Activated naive CD4-positive, alpha-beta T cell treated with anti-CD3 and anti-CD28 coated beads for 36 hours (primary cell): ENCODE measurements around the gene SLC2A5. TPM values are rescaled to one million over a fixed set of nuclear protein-coding genes. Genes with fewer than 3 reads are reported as not detected.

Source experiments
- CTCF ChIA-PET: fragments of 350-600 bp; sonication (Branson Sonifier 250); formaldehyde crosslinking; loops from one replicate; lab custom pipeline; 2021; ENCODE audit warnings: antibody characterized with exemption; lab: Charles Lee
- DNase-seq: peaks from one replicate; pipeline ENCODE4 v3.0.0-alpha.2; 2020
- H3K27ac Mint-ChIP-seq: one replicate; pipeline ENCODE4 v1.8.0; 2021; ENCODE audit warnings: mild to moderate bottlenecking, mixed read lengths
- H3K27me3 Mint-ChIP-seq: one replicate; pipeline ENCODE4 v1.8.0; 2021; ENCODE audit warnings: low read depth, mixed read lengths
- H3K36me3 Mint-ChIP-seq: one replicate; pipeline ENCODE4 v1.8.0; 2021; ENCODE audit warnings: low read depth, mixed read lengths
- H3K4me1 Mint-ChIP-seq: one replicate; pipeline ENCODE4 v1.8.0; 2021; ENCODE audit warnings: low read depth, mixed read lengths
- H3K4me3 Mint-ChIP-seq: one replicate; pipeline ENCODE4 v1.8.0; 2021; ENCODE audit warnings: mild to moderate bottlenecking, moderate library complexity, mixed read lengths
- H3K9me3 Mint-ChIP-seq: one replicate; pipeline ENCODE4 v1.8.0; 2021; ENCODE audit warnings: mixed read lengths
- intact Hi-C: fragments of 100-400 bp; cut with micrococcal nuclease; formaldehyde crosslinking; loops from one replicate; pipeline ENCODE4 v1.15.1; 2023
- total RNA-seq, 2 experiments: library from RNA; stranded (reverse); gene quantifications; one replicate each; pipeline ENCODE4 v1.2.3, GENCODE V29; 2021

Gene SLC2A5
- total RNA-seq, 2 experiments from 2014 or later, result not detected

DNA sequence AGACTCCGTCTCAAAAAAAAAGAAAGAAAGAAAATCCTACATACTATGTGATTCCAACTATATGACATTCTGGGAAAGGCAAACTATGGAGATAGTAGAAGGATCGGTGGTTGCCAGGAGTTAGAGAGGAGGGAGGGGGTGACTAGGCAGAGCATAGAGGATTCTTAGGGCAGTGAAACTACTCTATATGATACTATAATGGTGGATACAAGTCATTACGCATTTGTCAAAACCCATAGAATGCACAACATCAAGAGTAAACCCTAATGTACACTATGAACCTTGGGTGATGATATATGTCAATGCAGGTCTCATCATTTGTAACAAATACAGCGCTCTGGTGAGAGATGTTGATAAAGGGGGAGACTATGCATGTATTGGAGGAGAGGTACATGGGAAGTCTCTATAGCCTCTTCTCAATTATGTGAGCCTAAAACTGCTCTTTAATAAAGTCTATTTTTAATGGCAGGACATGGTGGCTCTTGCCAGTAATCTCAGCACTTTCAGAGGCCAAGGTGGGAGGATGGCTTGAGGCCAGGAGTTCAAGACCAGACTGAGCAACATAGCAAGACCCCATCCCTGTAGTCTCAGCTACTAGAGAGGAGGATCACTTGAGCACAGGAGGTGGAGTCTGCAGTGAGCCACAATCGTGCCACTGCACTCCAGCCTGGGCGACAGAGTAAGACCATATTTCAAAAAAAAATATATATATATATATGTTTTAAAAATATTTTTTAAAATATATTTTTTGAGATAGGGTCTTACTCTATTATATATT is 17.0 kb downstream of the SLC2A5 start:
- H3K9me3 Mint-ChIP-seq, result no peaks in the 10 kb centered on the region
- CTCF ChIA-PET, result no interaction called here
- no peak overlapping the region for H3K4me3 Mint-ChIP-seq
- intact Hi-C loops, result no loop called here
- no peaks in the 10 kb centered on the region for H3K27me3 Mint-ChIP-seq
- no peaks in the 10 kb centered on the region for H3K36me3 Mint-ChIP-seq
- H3K4me1 Mint-ChIP-seq, result no peaks in the 10 kb centered on the region
- DNase-seq, result no peak
- H3K27ac Mint-ChIP-seq, result no peak overlapping the region

DNA sequence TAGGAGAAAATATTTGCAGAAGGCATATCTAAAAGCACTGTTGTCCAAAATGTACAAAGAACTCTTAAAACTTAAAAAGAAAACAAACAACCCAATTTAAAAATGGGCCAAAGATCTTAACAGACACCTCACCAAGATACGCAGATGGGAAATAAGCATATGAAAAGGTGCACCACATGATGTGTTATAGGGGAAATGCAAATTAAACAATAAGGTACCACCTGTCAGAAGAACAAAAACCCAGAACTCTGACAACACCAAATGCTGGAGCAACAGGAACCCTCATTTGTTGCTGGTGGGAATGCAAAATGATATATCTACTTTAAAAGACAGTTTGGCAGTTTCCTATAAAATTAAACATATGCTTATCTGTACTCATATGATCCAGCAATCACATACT is 18.1 kb downstream of the SLC2A5 start:
- H3K4me1 Mint-ChIP-seq, result no peaks in the 10 kb centered on the region
- H3K27ac Mint-ChIP-seq, result no peak overlapping the region
- no peak for DNase-seq
- no peaks in the 10 kb centered on the region for H3K36me3 Mint-ChIP-seq
- CTCF ChIA-PET, result no interaction called here
- intact Hi-C loops, result no loop called here
- H3K4me3 Mint-ChIP-seq, result no peak overlapping the region
- no peaks in the 10 kb centered on the region for H3K27me3 Mint-ChIP-seq
- no peaks in the 10 kb centered on the region for H3K9me3 Mint-ChIP-seq

DNA sequence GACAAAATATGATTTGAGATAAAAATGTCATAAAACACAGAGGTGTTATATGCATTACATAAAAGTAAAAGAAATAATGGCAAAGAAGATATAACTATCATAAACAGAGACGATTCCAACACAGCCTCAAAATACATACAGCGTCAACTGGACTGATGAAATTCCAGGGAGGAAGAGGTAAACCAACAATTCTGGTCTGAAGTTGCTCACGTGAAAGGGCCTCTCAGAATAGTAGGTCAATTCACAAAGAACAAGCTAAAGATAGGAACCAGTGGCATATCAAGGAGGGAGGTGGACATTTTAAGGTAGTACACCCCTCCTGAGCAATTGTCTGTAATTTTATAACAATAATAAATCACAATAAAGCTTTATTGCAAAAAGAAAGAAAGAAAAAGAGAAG is 18.6 kb downstream of the SLC2A5 start:
- no peak for DNase-seq
- H3K4me3 Mint-ChIP-seq, result no peak overlapping the region
- H3K9me3 Mint-ChIP-seq, result no peaks in the 10 kb centered on the region
- no peaks in the 10 kb centered on the region for H3K4me1 Mint-ChIP-seq
- no peaks in the 10 kb centered on the region for H3K27me3 Mint-ChIP-seq
- CTCF ChIA-PET, result no interaction called here
- H3K27ac Mint-ChIP-seq, result no peak overlapping the region
- no peaks in the 10 kb centered on the region for H3K36me3 Mint-ChIP-seq
- intact Hi-C loops, result no loop called here

DNA sequence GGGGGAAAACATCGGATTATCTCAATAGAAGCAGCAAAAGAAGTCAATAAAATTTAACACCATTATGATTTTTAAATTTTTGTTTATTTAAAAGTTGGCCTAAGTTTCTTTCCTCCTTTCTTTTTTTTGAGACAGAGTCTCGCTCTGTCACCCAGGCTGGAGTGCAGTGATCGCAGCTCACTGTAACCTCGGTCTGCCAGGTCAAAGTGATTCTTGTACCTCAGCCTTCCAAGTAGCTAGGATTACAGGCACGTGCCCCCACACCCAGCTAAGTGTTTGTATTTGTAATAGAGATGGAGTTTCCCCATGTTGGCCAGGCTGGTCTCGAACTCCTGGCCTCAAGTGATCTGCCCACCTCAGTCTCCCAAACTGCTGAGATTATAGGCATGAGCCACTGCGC is 20.9 kb downstream of the SLC2A5 start:
- intact Hi-C loops, result no loop called here
- Mint-ChIP-seq H3K4me1 (no peaks in the 10 kb centered on the region), H3K27ac (no peak overlapping the region), H3K27me3 (no peaks in the 10 kb centered on the region), H3K9me3 (no peaks in the 10 kb centered on the region), H3K36me3 (no peaks in the 10 kb centered on the region), H3K4me3 (no peak overlapping the region)
- DNase-seq, result no peak
- CTCF ChIA-PET, result no interaction called here

DNA sequence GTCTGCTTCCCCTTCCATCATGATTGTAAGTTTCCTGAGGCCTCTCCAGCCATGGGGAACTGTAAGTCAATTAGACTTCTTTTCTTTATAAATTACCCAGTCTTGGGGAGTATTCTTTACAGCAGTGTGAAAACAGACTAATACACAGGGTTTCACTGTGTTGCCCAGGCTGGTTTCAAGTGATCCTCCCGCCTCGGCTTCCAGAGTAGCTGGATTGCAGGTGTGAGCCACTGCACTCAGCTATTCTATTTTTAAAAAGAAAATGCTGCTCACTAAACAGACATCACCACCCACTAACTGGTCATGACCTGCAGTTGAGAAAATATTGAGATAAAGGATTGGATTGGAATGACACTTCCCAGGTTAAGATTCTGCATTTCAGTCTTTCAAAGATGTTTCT is 22.4 kb downstream of the SLC2A5 start:
- H3K27me3 Mint-ChIP-seq, result no peaks in the 10 kb centered on the region
- no peaks in the 10 kb centered on the region for H3K36me3 Mint-ChIP-seq
- DNase-seq, result no peak
- H3K4me1 Mint-ChIP-seq, result no peaks in the 10 kb centered on the region
- intact Hi-C loops, result no loop called here
- H3K4me3 Mint-ChIP-seq, result no peak overlapping the region
- CTCF ChIA-PET, result no interaction called here
- H3K27ac Mint-ChIP-seq, result no peak overlapping the region
- H3K9me3 Mint-ChIP-seq, result no peaks in the 10 kb centered on the region

DNA sequence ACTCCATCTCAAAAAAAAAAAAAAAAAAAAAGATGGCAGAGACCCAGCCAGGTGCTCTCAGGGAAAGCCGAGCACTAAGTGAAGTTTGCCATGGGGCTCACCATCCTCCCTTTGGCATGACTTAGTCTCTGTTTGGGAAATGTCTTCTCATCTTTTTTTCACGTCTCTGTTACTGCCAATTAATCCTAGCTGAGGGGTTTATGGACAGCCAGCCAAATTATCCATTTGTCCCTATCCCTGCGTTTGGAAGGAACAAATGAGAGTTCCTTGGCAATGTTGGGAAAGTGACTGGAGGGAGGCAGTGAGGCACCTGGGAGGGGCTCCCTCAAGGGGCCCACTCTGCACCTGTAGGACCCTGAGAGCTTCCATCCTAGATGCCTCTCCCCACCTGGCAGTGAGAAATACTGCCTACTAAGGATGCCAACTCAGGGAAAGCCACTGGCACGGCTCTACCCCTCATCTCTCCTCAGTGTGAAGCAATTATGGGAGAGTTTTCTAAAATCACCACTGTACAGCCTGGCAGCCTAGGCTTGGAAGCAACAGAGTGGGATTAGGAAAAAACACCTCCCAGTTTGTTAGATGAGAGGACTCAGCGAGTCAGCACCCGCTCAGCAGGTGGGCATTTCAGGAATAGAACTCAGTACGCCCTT is 23.4 kb downstream of the SLC2A5 start:
- DNase-seq, result no peak
- Mint-ChIP-seq H3K4me1 (no peaks in the 10 kb centered on the region), H3K36me3 (no peaks in the 10 kb centered on the region), H3K4me3 (no peak overlapping the region), H3K27ac (no peak overlapping the region), H3K9me3 (no peaks in the 10 kb centered on the region), H3K27me3 (no peaks in the 10 kb centered on the region)
- CTCF ChIA-PET, result interaction anchor here (0.6 kb wide), 1 partner anchor 507 kb away, joined by 3 read pairs; no protein-coding TSS in a partner anchor
- intact Hi-C loops, result no loop called here

DNA sequence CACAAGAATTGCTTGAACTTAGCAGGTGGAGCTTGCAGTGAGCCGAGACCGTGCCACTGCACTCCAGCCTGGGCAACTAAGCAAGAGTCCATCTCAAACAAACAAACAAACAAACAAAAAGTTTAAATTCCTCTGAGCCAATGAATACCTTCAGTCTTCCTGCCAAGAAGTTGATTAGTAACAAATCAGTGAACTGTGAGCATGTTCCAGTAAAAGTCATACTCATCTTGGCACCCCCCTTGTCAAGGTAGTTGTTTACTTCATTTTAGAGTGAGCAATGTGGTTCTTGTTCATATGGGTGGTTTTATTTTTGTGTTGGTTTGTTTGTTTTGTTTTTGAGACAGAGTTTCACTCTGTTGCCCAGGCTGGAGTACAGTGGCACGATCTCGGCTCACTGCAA is 25.2 kb downstream of the SLC2A5 start:
- CTCF ChIA-PET, result no interaction called here
- no peak for DNase-seq
- no peaks in the 10 kb centered on the region for H3K9me3 Mint-ChIP-seq
- intact Hi-C loops, result no loop called here
- H3K36me3 Mint-ChIP-seq, result no peaks in the 10 kb centered on the region
- no peaks in the 10 kb centered on the region for H3K27me3 Mint-ChIP-seq
- no peaks in the 10 kb centered on the region for H3K4me1 Mint-ChIP-seq
- H3K27ac Mint-ChIP-seq, result no peak overlapping the region
- H3K4me3 Mint-ChIP-seq, result no peak overlapping the region

DNA sequence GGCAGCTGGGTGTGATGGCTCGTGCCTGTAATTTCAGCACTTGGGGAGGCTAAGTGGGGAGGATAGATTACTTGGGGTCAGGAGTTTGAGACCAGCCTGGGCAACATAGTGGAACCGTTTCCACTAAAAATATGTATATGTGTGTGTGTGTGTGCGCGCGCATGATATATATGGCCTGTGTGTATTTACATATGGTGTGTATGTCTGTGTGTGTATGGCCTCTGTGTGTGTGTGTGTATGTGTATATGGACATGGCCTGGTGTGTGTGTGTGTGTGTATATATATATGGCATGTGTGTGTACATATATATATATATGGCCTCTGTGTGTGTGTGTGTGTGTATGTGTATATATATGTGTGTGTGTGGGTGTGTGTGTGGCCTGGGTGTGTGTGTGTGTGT is 27.2 kb downstream of the SLC2A5 start:
- Mint-ChIP-seq H3K9me3 (no peaks in the 10 kb centered on the region), H3K36me3 (no peaks in the 10 kb centered on the region), H3K4me1 (no peaks in the 10 kb centered on the region), H3K27ac (no peak overlapping the region), H3K27me3 (no peaks in the 10 kb centered on the region), H3K4me3 (no peak overlapping the region)
- DNase-seq, result no peak
- intact Hi-C loops, result no loop called here
- CTCF ChIA-PET, result no interaction called here

DNA sequence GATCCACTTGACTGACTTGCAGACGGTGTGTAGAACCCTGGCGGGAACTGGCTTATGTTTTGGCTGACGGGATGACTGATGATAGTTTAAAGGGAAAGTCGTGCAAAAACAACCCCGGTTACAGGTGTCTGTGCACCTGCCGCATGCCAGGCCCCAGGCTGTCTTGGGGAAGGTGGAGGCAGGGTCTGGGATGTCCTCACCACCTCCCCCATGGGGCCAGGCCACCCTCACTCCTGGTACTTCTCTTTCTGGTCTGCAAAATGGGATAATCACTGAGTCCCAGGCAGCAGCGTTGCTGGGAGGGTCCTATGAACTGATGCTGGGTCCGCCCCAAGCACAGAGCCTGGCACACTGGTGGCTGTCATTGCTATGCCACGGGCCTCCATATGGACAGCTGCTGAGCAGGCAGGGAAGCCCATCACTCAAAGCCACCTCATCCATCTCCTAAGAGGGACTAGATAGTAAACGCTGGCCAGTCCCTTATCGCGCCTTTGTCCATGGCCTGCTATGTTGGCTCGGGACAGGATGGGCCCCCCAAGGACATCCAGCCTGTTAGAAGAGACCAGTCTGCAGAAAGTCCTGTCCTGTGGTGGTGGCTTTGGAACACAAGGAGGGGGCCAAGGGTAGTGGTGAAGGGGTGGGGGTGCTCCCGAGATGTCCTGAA is 28.2 kb downstream of the SLC2A5 start:
- H3K4me3 Mint-ChIP-seq, result no peak overlapping the region
- no peaks in the 10 kb centered on the region for H3K27me3 Mint-ChIP-seq
- CTCF ChIA-PET, result interaction anchor here (1.3 kb wide), 1 partner anchor 36 kb away, joined by 3 read pairs; no protein-coding TSS in a partner anchor
- H3K9me3 Mint-ChIP-seq, result no peaks in the 10 kb centered on the region
- H3K36me3 Mint-ChIP-seq, result no peaks in the 10 kb centered on the region
- DNase-seq, result no peak
- no peak overlapping the region for H3K27ac Mint-ChIP-seq
- no peaks in the 10 kb centered on the region for H3K4me1 Mint-ChIP-seq
- intact Hi-C loops, result no loop called here

DNA sequence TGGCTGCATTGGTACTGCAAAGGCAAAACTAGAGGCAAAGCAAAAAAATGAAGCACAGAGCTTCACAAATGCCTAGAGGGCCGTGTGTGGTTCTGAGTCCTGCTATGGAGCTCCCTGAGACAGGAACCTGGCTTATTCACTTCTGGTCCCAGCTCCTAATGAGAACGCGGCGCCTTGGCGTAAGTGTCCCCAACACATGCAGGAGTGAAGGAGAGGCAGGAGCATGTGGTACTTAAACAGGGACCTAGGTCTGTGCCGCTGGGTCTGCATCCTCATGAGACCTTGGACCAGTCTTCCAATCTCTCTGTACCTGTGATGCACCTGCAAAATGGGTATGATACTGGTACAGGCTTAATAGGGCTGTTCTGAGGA is 28.8 kb downstream of the SLC2A5 start:
- CTCF ChIA-PET, result interaction anchor here (1.3 kb wide), 1 partner anchor 36 kb away, joined by 3 read pairs; no protein-coding TSS in a partner anchor
- Mint-ChIP-seq H3K36me3 (peaks cover under 1% of the 10 kb centered on the region), H3K4me1 (no peaks in the 10 kb centered on the region), H3K27me3 (no peaks in the 10 kb centered on the region), H3K9me3 (peaks cover 3% of the 10 kb centered on the region), H3K4me3 (no peak overlapping the region), H3K27ac (no peak overlapping the region)
- intact Hi-C loops, result no loop called here
- DNase-seq, result no peak

DNA sequence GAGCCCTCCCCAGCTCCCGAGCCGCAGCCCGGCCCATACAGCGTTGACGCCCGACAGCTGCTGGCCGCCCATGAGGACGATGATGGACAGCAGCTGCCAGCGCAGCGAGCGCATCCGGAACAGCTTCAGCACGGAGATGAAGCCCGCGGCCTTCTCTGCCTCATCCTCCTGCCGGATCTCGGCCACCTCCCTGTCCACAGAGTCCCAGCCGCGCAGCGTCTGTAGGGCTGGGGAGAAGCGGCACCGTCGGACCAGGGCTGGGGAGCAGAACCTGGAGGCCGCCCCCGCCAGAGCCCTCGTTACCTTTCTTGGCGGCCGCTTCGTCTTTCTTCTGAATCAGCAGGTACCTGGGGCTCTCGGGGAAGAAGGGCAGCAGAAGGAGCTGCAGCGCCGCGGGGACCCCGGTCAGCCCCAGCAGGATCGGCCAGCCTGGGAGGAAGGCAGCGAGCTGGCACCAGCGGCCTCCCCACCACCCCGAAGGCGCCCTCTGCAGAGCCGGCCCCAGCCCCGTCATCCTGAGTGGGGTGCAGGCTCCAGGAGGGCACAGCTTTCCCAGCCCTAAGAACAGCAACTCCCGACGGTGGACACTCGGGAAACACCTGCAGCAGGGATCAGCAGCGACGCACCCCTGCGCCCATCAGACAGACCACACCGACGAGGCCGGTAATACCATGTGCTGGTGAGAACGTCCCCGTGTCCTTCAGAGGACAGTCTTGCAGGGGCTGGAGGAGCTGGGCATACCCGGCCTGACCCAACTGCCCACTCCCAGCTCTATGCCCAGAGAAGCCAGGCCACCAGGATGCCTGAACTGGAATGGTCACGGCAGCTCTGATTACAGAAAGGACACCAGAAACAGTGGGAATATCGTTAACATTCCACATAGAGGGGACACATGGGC is 29.4 kb downstream of the SLC2A5 start:
- no peaks in the 10 kb centered on the region for H3K27me3 Mint-ChIP-seq
- CTCF ChIA-PET, result interaction anchor here (0.5 to 1.3 kb wide), 3 partner anchors 35 to 410 kb away, joined by 3 to 6 read pairs (median 3); no protein-coding TSS in a partner anchor
- H3K4me1 Mint-ChIP-seq, result no peaks in the 10 kb centered on the region
- peaks cover 5% of the 10 kb centered on the region for H3K36me3 Mint-ChIP-seq
- no peak for DNase-seq
- H3K27ac Mint-ChIP-seq, result no peak overlapping the region
- H3K4me3 Mint-ChIP-seq, result no peak overlapping the region
- H3K9me3 Mint-ChIP-seq, result peaks cover 8% of the 10 kb centered on the region
- intact Hi-C loops, result no loop called here
